HUES48 (cell line): Measurements from ENCODE around the gene LCTL.
"Not testable (repeated sequence)": the region's sequence is repeated elsewhere in the genome, so short reads cannot be mapped to it uniquely, and the experiment has no call there.

Experiments used
- H3K27ac ChIP-seq: one replicate; pipeline ENCODE4 v1.7.0; 2013; ENCODE audit warnings: low read depth, low read length, inconsistent platforms
- H3K27me3 ChIP-seq: 2 replicates; pipeline ENCODE4 v1.6.1; 2013; ENCODE audit warnings: mild to moderate bottlenecking, low read length; ENCODE audit not compliant: control insufficient read depth, insufficient read depth
- H3K36me3 ChIP-seq: 2 replicates; pipeline ENCODE4 v1.6.1; 2013; ENCODE audit warnings: low read length; ENCODE audit not compliant: control insufficient read depth, insufficient read depth
- H3K4me1 ChIP-seq: 2 replicates; pipeline ENCODE4 v1.6.1; 2013; ENCODE audit warnings: mild to moderate bottlenecking, low read length; ENCODE audit not compliant: control insufficient read depth, insufficient read depth
- H3K4me3 ChIP-seq: 2 replicates; pipeline ENCODE4 v1.5.1; 2013; ENCODE audit warnings: mild to moderate bottlenecking, low read depth, low read length
- H3K9ac ChIP-seq: 2 replicates; pipeline ENCODE4 v1.6.1; 2013; ENCODE audit warnings: mild to moderate bottlenecking, low read depth, low read length, moderate library complexity
- H3K9me3 ChIP-seq: 2 replicates; pipeline ENCODE4 v1.6.1; 2013; ENCODE audit warnings: low read length; ENCODE audit not compliant: control insufficient read depth, insufficient read depth

The LCTL gene

DNA sequence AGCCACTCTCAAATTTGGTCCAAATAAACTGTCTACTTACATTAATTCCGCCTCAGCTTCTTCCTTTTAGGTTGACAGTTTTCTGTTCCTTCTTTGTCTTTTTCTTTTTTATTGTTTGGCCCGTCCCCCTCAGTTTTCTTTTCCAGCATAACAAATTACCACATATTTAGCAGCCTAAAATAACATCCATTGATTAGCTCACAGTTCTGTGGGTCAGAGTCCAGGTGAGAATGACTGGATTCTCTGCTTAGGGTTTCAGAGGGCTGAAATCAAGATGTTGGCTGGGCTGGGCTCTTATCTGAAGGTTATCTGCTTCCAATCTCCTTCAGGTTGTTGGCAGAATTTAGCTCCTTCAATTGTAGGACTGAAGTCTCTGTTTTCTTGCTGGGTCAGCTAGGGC is 24.6 kb upstream of the LCTL start:
- H3K4me3 ChIP-seq = no peak overlapping the region
- no peak overlapping the region for H3K9ac ChIP-seq
- H3K9me3 ChIP-seq = no peaks in the 10 kb centered on the region
- H3K27me3 ChIP-seq = no peaks in the 10 kb centered on the region
- peaks cover 4% of the 10 kb centered on the region; the same call in 1 of the 2 replicates for H3K4me1 ChIP-seq
- H3K27ac ChIP-seq = no peak overlapping the region
- H3K36me3 ChIP-seq = no peaks in the 10 kb centered on the region

- H3K27ac ChIP-seq, H3K4me3 ChIP-seq, H3K9ac ChIP-seq, H3K4me1 ChIP-seq, H3K27me3 ChIP-seq, H3K9me3 ChIP-seq, H3K36me3 ChIP-seq: not testable (repeated sequence)
Measured at GRCh38 chr15:66589429-66589828, 23.6 kb upstream of the LCTL start.

DNA sequence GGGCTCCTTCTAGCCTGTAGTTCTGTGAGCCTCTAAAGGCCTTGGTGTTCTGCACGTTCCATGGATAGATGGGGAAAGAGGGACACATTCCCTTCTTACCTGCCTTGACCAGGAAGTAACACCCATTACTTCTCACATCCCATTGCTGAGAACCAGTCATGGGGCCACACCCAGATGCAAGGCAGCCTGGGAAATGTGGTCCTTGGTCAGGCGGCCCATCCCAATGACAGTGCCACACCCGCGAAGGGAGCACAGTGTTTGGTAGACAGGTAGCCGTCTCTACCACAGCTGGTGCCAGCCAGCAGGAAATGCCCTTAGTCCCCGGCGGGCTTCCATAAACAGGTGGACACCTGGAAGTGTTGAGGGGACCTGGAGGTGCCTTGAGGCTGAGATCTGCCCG is 23.2 kb upstream of the LCTL start:
- H3K4me3 ChIP-seq = peak overlapping the region; percentile 43; the same call in 1 of the 2 replicates
- no peaks in the 10 kb centered on the region for H3K27me3 ChIP-seq
- H3K36me3 ChIP-seq = no peaks in the 10 kb centered on the region
- H3K9ac ChIP-seq = no peak overlapping the region
- no peaks in the 10 kb centered on the region for H3K9me3 ChIP-seq
- no peak overlapping the region for H3K27ac ChIP-seq
- peaks cover 4% of the 10 kb centered on the region; the same call in 1 of the 2 replicates for H3K4me1 ChIP-seq

GRCh38 chr15:66588537-66588936 is 22.7 kb upstream of the LCTL start:
- Histone ChIP-seq H3K9ac (no peak overlapping the region), H3K9me3 (no peaks in the 10 kb centered on the region), H3K4me1 (peaks cover 4% of the 10 kb centered on the region; the same call in 1 of the 2 replicates), H3K36me3 (no peaks in the 10 kb centered on the region), H3K27ac (no peak overlapping the region), H3K27me3 (no peaks in the 10 kb centered on the region), H3K4me3 (peak overlapping the region; percentile 43; the same call in 1 of the 2 replicates)

- Histone ChIP-seq H3K36me3 (no peaks in the 10 kb centered on the region), H3K4me3 (no peak overlapping the region), H3K9ac (no peak overlapping the region), H3K27me3 (no peaks in the 10 kb centered on the region), H3K4me1 (peaks cover 4% of the 10 kb centered on the region; the same call in 1 of the 2 replicates), H3K9me3 (no peaks in the 10 kb centered on the region), H3K27ac (no peak overlapping the region)
Measured at GRCh38 chr15:66587749-66588148, 22.0 kb upstream of the LCTL start.

DNA sequence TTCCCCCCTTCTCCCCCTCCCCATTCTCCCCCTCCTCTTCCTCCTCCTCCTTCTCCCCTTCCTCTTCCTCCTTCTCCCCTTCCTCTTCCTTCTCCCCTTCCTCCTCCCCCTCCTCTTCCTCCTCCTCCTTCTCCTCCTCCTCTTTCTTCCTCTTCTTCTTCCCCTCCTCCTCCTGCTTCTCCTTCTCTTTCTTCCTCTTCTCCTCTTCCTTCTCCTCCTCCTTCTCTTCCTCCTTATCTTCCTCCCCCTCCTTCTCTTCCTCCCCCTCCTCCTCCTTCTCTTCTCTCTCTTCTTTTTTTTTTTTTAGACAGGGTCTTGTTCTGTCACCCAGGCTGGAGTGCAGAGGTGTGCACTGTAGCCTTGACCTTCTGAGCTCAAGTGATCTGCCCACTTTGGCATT is 21.2 kb upstream of the LCTL start:
- Histone ChIP-seq H3K36me3 (no peaks in the 10 kb centered on the region), H3K9ac (no peak overlapping the region), H3K4me1 (peaks cover 4% of the 10 kb centered on the region; the same call in 1 of the 2 replicates), H3K27ac (no peak overlapping the region), H3K27me3 (no peaks in the 10 kb centered on the region), H3K9me3 (no peaks in the 10 kb centered on the region), H3K4me3 (no peak overlapping the region)

GRCh38 chr15:66586155-66586976 is 20.6 kb upstream of the LCTL start:
- peaks cover 4% of the 10 kb centered on the region; the same call in 1 of the 2 replicates for H3K4me1 ChIP-seq
- no peak overlapping the region for H3K9ac ChIP-seq
- no peaks in the 10 kb centered on the region for H3K27me3 ChIP-seq

DNA sequence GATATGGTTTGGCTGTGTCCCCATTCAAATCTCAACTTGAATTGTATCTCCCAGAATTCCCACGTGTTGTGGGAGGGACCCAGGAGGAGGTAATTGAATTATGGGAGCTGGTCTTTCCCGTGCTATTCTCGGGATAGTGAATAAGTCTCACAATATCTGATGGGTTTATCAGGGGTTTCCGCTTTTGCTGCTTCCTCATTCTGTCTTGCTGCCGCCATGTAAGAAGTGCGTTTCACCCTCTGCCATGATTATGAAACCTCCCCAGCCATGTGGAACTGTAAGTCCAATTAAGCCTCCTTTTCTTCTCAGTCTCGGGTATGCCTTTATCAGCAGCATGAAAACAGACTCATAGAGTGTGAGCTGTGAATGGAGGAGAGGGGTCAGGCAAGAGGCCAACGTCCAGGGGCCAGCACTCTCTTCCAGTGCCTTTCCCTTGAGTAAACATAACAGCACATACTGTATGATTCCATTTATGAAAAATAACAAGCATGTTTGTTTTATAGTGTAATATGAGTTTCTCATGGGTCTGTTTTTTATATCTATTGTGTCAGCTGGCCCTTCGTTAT is 16.3 kb upstream of the LCTL start:
- Histone ChIP-seq H3K27me3 (no peaks in the 10 kb centered on the region), H3K4me3 (no peak overlapping the region), H3K9me3 (no peaks in the 10 kb centered on the region), H3K27ac (no peak overlapping the region), H3K9ac (no peak overlapping the region), H3K4me1 (no peaks in the 10 kb centered on the region; the same call in 1 of the 2 replicates), H3K36me3 (no peaks in the 10 kb centered on the region)

More at GRCh38 chr15:66586155-66586976, 20.6 kb upstream of the LCTL start:
- no peaks in the 10 kb centered on the region for H3K36me3 ChIP-seq
- no peak overlapping the region for H3K4me3 ChIP-seq
- H3K9me3 ChIP-seq = no peaks in the 10 kb centered on the region
- no peak overlapping the region for H3K27ac ChIP-seq

- Histone ChIP-seq H3K27ac (no peak overlapping the region), H3K9me3 (no peaks in the 10 kb centered on the region)
Measured at GRCh38 chr15:66580643-66581042, 14.8 kb upstream of the LCTL start.

DNA sequence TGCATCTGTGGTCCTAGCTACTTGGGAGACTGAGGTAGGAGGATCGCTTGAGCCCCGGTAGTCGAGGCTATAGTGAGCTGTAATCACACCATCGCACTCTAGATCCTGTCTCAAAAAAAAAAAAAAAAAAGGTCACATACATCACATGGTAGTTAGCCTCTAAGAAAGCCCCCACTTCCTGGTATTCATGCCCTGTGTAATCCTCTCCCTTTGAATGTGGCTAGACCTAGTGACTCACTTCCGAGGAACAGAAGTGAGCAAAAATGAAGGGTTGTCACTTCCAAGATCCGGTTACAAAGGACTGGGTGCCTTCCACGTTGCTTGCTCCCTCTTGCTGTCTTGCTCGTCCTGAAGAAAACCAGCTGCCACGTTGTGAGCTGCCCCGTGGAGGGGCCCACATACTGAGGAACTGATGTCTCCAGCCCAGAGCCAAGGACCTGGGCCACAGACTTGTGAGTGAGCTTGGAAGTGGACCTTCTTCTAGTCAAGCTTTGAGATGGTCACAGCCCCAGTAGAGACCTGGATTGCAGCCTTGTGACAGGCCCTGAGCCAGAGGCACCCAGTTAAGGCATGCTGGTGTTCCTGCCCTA is 12.6 kb upstream of the LCTL start:
- Histone ChIP-seq H3K36me3 (no peaks in the 10 kb centered on the region), H3K9ac (no peak overlapping the region), H3K27me3 (no peaks in the 10 kb centered on the region), H3K4me3 (no peak overlapping the region), H3K27ac (no peak overlapping the region), H3K4me1 (no peaks in the 10 kb centered on the region), H3K9me3 (no peaks in the 10 kb centered on the region)

More at GRCh38 chr15:66580643-66581042, 14.8 kb upstream of the LCTL start:
- no peaks in the 10 kb centered on the region for H3K27me3 ChIP-seq
- no peak overlapping the region for H3K4me3 ChIP-seq
- no peaks in the 10 kb centered on the region for H3K4me1 ChIP-seq
- H3K36me3 ChIP-seq = no peaks in the 10 kb centered on the region
- no peak overlapping the region for H3K9ac ChIP-seq

GRCh38 chr15:66574596-66574950 is 8.8 kb upstream of the LCTL start:
- Histone ChIP-seq H3K9me3 (no peaks in the 10 kb centered on the region), H3K4me1 (no peaks in the 10 kb centered on the region), H3K36me3 (no peaks in the 10 kb centered on the region), H3K27me3 (no peaks in the 10 kb centered on the region), H3K4me3 (no peak overlapping the region), H3K27ac (no peak overlapping the region), H3K9ac (no peak overlapping the region)
